Kidney epithelial cell (primary cell): ENCODE results near the gene ACTL7B. TPM values are rescaled to one million over a fixed set of nuclear protein-coding genes. Genes with fewer than 3 reads are reported as not detected.
"Not testable (repeated sequence)": the region's sequence is repeated elsewhere in the genome, so short reads cannot be mapped to it uniquely, and the experiment has no call there.

Experiments
- DNase-seq: peaks from one replicate; pipeline ENCODE4 v3.0.0-alpha.2; 2010; ENCODE audit warnings: low read depth
- H3K27me3 ChIP-seq: 2 replicates; pipeline ENCODE4 v1.6.0; 2011; ENCODE audit warnings: low read length; ENCODE audit not compliant: control insufficient read depth, insufficient read depth
- H3K36me3 ChIP-seq: 2 replicates; pipeline ENCODE4 v1.5.1; 2011; ENCODE audit warnings: low read length; ENCODE audit not compliant: control insufficient read depth, insufficient read depth
- H3K4me3 ChIP-seq: 2 replicates; pipeline ENCODE4 v1.5.1; 2011; ENCODE audit warnings: low read depth, mild to moderate bottlenecking, control low read depth, low read length
- CTCF ChIP-seq: IDR thresholded peaks from 2 replicates; pipeline ENCODE4 v1.5.1; 2011; ENCODE audit warnings: mild to moderate bottlenecking, moderate library complexity, low read length, control low read depth, inconsistent platforms; ENCODE audit not compliant: insufficient read depth, poor library complexity, severe bottlenecking
- total RNA-seq: library from RNA; depleted of rRNA; stranded (reverse); fragments of >200 nt; gene quantifications from 2 replicates; pipeline ENCODE4 v1.2.3, GENCODE V29; 2015

Gene ACTL7B
- total RNA-seq, 1 donor from 2014 or later, result not detected

- H3K27me3 ChIP-seq, result no peaks in the 10 kb centered on the region
- H3K4me3 ChIP-seq, result no peak overlapping the region
- H3K36me3 ChIP-seq, result no peaks in the 10 kb centered on the region
- no peak for DNase-seq
- no peak for TF ChIP-seq CTCF
Observed at GRCh38 chr9:108845947-108846346, 9.8 kb downstream of the ACTL7B start.

- no peak for TF ChIP-seq CTCF
- no peaks in the 10 kb centered on the region for H3K27me3 ChIP-seq
- H3K4me3 ChIP-seq, result no peak overlapping the region
- no peaks in the 10 kb centered on the region for H3K36me3 ChIP-seq
- DNase-seq, result no peak
Observed at GRCh38 chr9:108845507-108845906, 10.3 kb downstream of the ACTL7B start.

- Histone ChIP-seq H3K27me3 (no peaks in the 10 kb centered on the region), H3K36me3 (no peaks in the 10 kb centered on the region), H3K4me3 (no peak overlapping the region)
- DNase-seq, result no peak
- TF ChIP-seq CTCF, result no peak
Observed at GRCh38 chr9:108844856-108845255, 10.9 kb downstream of the ACTL7B start.

- Histone ChIP-seq H3K27me3 (no peaks in the 10 kb centered on the region), H3K4me3 (no peak overlapping the region), H3K36me3 (no peaks in the 10 kb centered on the region)
- TF ChIP-seq CTCF, result no peak
- no peak for DNase-seq
Observed at GRCh38 chr9:108844391-108844790, 11.4 kb downstream of the ACTL7B start.

GRCh38 chr9:108842610-108843295, 13.0 kb downstream of the ACTL7B start:
- H3K27me3 ChIP-seq, result no peaks in the 10 kb centered on the region
- no peak for DNase-seq
- no peak overlapping the region for H3K4me3 ChIP-seq
- TF ChIP-seq CTCF, result no peak
- no peaks in the 10 kb centered on the region for H3K36me3 ChIP-seq

- H3K27me3 ChIP-seq, H3K36me3 ChIP-seq, H3K4me3 ChIP-seq, DNase-seq: not testable (repeated sequence)
Observed at GRCh38 chr9:108839561-108839960, 16.2 kb downstream of the ACTL7B start.
